Esophagus muscularis mucosa (tissue), 4 donors: Measurements from ENCODE around the gene LUZP1. TPM values are rescaled to one million over a fixed set of nuclear protein-coding genes. Genes with fewer than 3 reads are reported as not detected.

Experiments used
- DNase-seq: peaks from one replicate; pipeline ENCODE4 v3.0.0-alpha.2; 2017; ENCODE audit errors: extremely low spot score
- H3K27ac ChIP-seq, 4 donors: fragments of 200-600 bp; sonication (generic); replicated peaks in 1 of 4; 1 replicate in 3 of 4; 2 replicates in 1 of 4; pipeline ENCODE4 v1.5.1; 2016 to 2019; ENCODE audit warnings: mild to moderate bottlenecking in 1 of 4
- H3K27me3 ChIP-seq, 4 donors: fragments of 200-600 bp; sonication (generic); one replicate each; pipeline versions ENCODE4 v1.5.1 to v1.6.0; 2016 to 2019
- H3K36me3 ChIP-seq, 4 donors: fragments of 200-600 bp; sonication (generic); one replicate each; pipeline ENCODE4 v1.5.1; 2016 to 2019
- H3K4me1 ChIP-seq, 4 donors: fragments of 200-600 bp; sonication (generic); one replicate each; pipeline ENCODE4 v1.5.1; 2016 to 2019
- H3K4me3 ChIP-seq, 4 donors: fragments of 200-600 bp; sonication (generic); 1 replicate in 2 of 4; 2 replicates in 2 of 4; pipeline ENCODE4 v1.5.1; 2016 to 2019; ENCODE audit warnings: mild to moderate bottlenecking in 4 of 4, moderate library complexity in 1 of 4
- H3K9me3 ChIP-seq, 4 donors: fragments of 200-600 bp; sonication (generic); 1 replicate in 3 of 4; 2 replicates in 1 of 4; pipeline ENCODE4 v1.5.1; 2016 to 2019
- CTCF ChIP-seq, 3 experiments: fragments of 200-600 bp in 2 of 3; fragments of 450-650 bp in 1 of 3; sonication (generic) in 2 of 3; IDR thresholded peaks; one replicate each; pipeline ENCODE4 v1.5.1; 2017 to 2019; ENCODE audit warnings: antibody characterized with exemption in 3 of 3, mild to moderate bottlenecking in 2 of 3, moderate library complexity in 1 of 3
- EP300 ChIP-seq: sonication (generic); formaldehyde crosslinking; IDR thresholded peaks from one replicate; pipeline ENCODE4 v1.6.1; 2017; ENCODE audit warnings: antibody characterized with exemption
- POLR2A ChIP-seq: fragments of 450-650 bp; IDR thresholded peaks from one replicate; pipeline ENCODE4 v1.6.1; 2017; ENCODE audit warnings: antibody characterized with exemption, moderate library complexity, mild to moderate bottlenecking, low read depth
- POLR2AphosphoS5 ChIP-seq, 2 donors: sonication (generic); formaldehyde crosslinking; IDR thresholded peaks; one replicate each; pipeline ENCODE4 v1.6.1; 2017; ENCODE audit warnings: antibody characterized with exemption in 2 of 2
- WGBS: methylation state at CpG from one replicate; pipeline ENCODE4 v1.1.5; 2018; 5-methylcytosine and 5-hydroxymethylcytosine counted together
- intact Hi-C: fragments of 100-400 bp; cut with DNase I; formaldehyde crosslinking; loops from one replicate; pipeline ENCODE4 v1.15.1; 2023
- total RNA-seq, 4 donors: library from RNA; depleted of rRNA; stranded (reverse); fragments of >200 nt; gene quantifications; one replicate each; pipeline versions ENCODE4 v1.1.0 to v1.2.1, GENCODE V29; 2016

The LUZP1 gene
- total RNA-seq, 4 donors from 2014 or later = 23.4 to 34.4 (median 27.3) TPM

- 85% methylated on average over 12 of the region's 12 CpGs for WGBS
- no peak overlapping the region for H3K4me3 ChIP-seq
- H3K4me1 ChIP-seq = peaks cover 0 to 3% (median 0%) of the 10 kb centered on the region in 4 donors
- no peaks in the 10 kb centered on the region for H3K9me3 ChIP-seq
- DNase-seq = no peak
- peaks cover 31 to 69% (median 65%) of the 10 kb centered on the region in 4 donors for H3K36me3 ChIP-seq
- TF ChIP-seq POLR2AphosphoS5 (IDR thresholded peaks at IDR 0.05) (no peak), POLR2A (no peak), CTCF (IDR thresholded peaks at IDR 0.05) (no peak), EP300 (no peak)
- H3K27me3 ChIP-seq = no peaks in the 10 kb centered on the region
- H3K27ac ChIP-seq = no peak overlapping the region
- intact Hi-C loops = no loop called here
Measured at GRCh38 chr1:23092447-23092846, 76.2 kb downstream of the LUZP1 start.

GRCh38 chr1:23091545-23091944, 77.1 kb downstream of the LUZP1 start:
- no peak for DNase-seq
- no peak for TF ChIP-seq POLR2AphosphoS5 (IDR thresholded peaks at IDR 0.05)
- no peak for TF ChIP-seq CTCF (IDR thresholded peaks at IDR 0.05)
- no peak for TF ChIP-seq POLR2A
- TF ChIP-seq EP300 = no peak
- Histone ChIP-seq H3K4me3 (no peak overlapping the region), H3K27me3 (no peaks in the 10 kb centered on the region), H3K27ac (no peak overlapping the region), H3K9me3 (no peaks in the 10 kb centered on the region), H3K36me3 (peaks cover 34 to 78% (median 72%) of the 10 kb centered on the region in 4 donors), H3K4me1 (no peaks in the 10 kb centered on the region)
- 88% methylated on average over 7 of the region's 7 CpGs for WGBS
- intact Hi-C loops = no loop called here

GRCh38 chr1:23090056-23090455, 78.6 kb downstream of the LUZP1 start:
- no peak overlapping the region for H3K27ac ChIP-seq
- peaks cover 34 to 92% (median 86%) of the 10 kb centered on the region in 4 donors for H3K36me3 ChIP-seq
- no peak for DNase-seq
- H3K4me3 ChIP-seq = no peak overlapping the region
- TF ChIP-seq CTCF (IDR thresholded peaks at IDR 0.05) (no peak), EP300 (no peak), POLR2AphosphoS5 (IDR thresholded peaks at IDR 0.05) (no peak), POLR2A (no peak)
- H3K4me1 ChIP-seq = no peaks in the 10 kb centered on the region
- intact Hi-C loops = no loop called here
- H3K9me3 ChIP-seq = no peaks in the 10 kb centered on the region
- H3K27me3 ChIP-seq = no peaks in the 10 kb centered on the region
- 95% methylated on average over 1 of the region's 1 CpG for WGBS

- DNase-seq = no peak
- H3K27me3 ChIP-seq = no peaks in the 10 kb centered on the region
- peaks cover 34 to 94% (median 90%) of the 10 kb centered on the region in 4 donors for H3K36me3 ChIP-seq
- 94% methylated on average over 2 of the region's 2 CpGs for WGBS
- peaks cover 5 to 18% (median 14%) of the 10 kb centered on the region in 4 donors for H3K4me1 ChIP-seq
- no peak for TF ChIP-seq POLR2AphosphoS5 (IDR thresholded peaks at IDR 0.05)
- TF ChIP-seq EP300 = no peak
- no peak for TF ChIP-seq POLR2A
- no peak for TF ChIP-seq CTCF (IDR thresholded peaks at IDR 0.05)
- H3K27ac ChIP-seq = no peak overlapping the region
- H3K4me3 ChIP-seq = no peak overlapping the region
- no peaks in the 10 kb centered on the region for H3K9me3 ChIP-seq
- intact Hi-C loops = no loop called here
Measured at GRCh38 chr1:23088027-23088426, 80.6 kb downstream of the LUZP1 start.

GRCh38 chr1:23085696-23086095, 83.0 kb downstream of the LUZP1 start:
- Histone ChIP-seq H3K4me3 (no peak overlapping the region), H3K27me3 (no peaks in the 10 kb centered on the region), H3K4me1 (peaks cover 5 to 18% (median 14%) of the 10 kb centered on the region in 4 donors), H3K9me3 (no peaks in the 10 kb centered on the region), H3K36me3 (peaks cover 44 to 94% (median 90%) of the 10 kb centered on the region in 4 donors), H3K27ac (no peak overlapping the region)
- WGBS = 54% methylated on average over 3 of the region's 3 CpGs
- TF ChIP-seq EP300 = no peak
- no peak for TF ChIP-seq POLR2AphosphoS5 (IDR thresholded peaks at IDR 0.05)
- no peak for TF ChIP-seq POLR2A
- no peak for TF ChIP-seq CTCF (IDR thresholded peaks at IDR 0.05)
- DNase-seq = no peak
- intact Hi-C loops = no loop called here
